HCT116 (cell line): ENCODE data around the gene SMARCD1. TPM values are rescaled to one million over a fixed set of nuclear protein-coding genes. Genes with fewer than 3 reads are reported as not detected.

ENCODE experiments used
- ATAC-seq: fragments of 200-7000 bp; cut with Tn5 transposase; 2 replicates; pipeline ENCODE4 v1.9.1; 2020; ENCODE audit warnings: mild to moderate bottlenecking, moderate library complexity
- BruUV-seq: library from RNA; stranded (reverse); fragments of 400-500 nt; replicated peaks from 2 replicates; lab custom pipeline; 2021; lab: Mats Ljungman, UMichigan
- CTCF ChIA-PET: fragments of 300-600 bp; sonication (Branson Sonifier 250); formaldehyde crosslinking; loops from one replicate; lab custom pipeline; 2021; ENCODE audit warnings: antibody characterized with exemption; lab: Charles Lee
- POLR2A ChIA-PET: fragments of 300-600, 350-600 bp; sonication (Branson Sonifier 250); formaldehyde crosslinking; loops from one replicate; lab custom pipeline; 2021; ENCODE audit warnings: antibody characterized with exemption; lab: Charles Lee
- RAD21 ChIA-PET, 2 experiments: fragments of 300-600 bp; sonication (Branson Sonifier 250); formaldehyde crosslinking; loops; one replicate each; lab custom pipeline; 2023; ENCODE audit warnings: low total read pairs in 2 of 2; ENCODE audit not compliant: uncharacterized antibody in 2 of 2, unreplicated experiment in 2 of 2, low non-redundant PET in 1 of 2; lab: Charles Lee
- DNase-seq: peaks from one replicate; pipeline ENCODE4 v3.0.0-alpha.2; 2010; ENCODE audit warnings: low read depth, low spot score
- H2AFZ ChIP-seq: fragments of 200-600 bp; shearing (Covaris generic), sonication (generic); 2 replicates; pipeline ENCODE4 v1.6.1; 2017; ENCODE audit warnings: low read depth, mixed run types, mixed read lengths, antibody characterized with exemption, low read length; ENCODE audit not compliant: poor library complexity, severe bottlenecking
- H3K27ac ChIP-seq: 2 replicates; pipeline ENCODE4 v1.5.1; 2012; ENCODE audit warnings: low read depth, low read length
- H3K27me3 ChIP-seq: fragments of 200-600 bp; sonication (generic); 2 replicates; pipeline ENCODE4 v1.6.1; 2016; ENCODE audit warnings: mixed run types, low read length, mixed read lengths; ENCODE audit not compliant: insufficient read depth
- H3K36me3 ChIP-seq, 2 experiments: fragments of 200-500 bp in 1 of 2; fragments of 200-600 bp in 1 of 2; sonication (Bioruptor generic) in 1 of 2; sonication (generic) in 1 of 2; 2 replicates each; pipeline versions ENCODE4 v1.5.1 to v1.6.1; 2014 to 2016; ENCODE audit warnings: low read length in 2 of 2, inconsistent platforms in 1 of 2, mixed read lengths in 1 of 2, mixed run types in 1 of 2; ENCODE audit not compliant: insufficient read depth in 2 of 2, control insufficient read depth in 1 of 2
- H3K4me1 ChIP-seq, 2 experiments: fragments of 200-600 bp in 1 of 2; sonication (generic) in 1 of 2; 2 replicates each; pipeline versions ENCODE4 v1.5.1 to v1.6.1; 2012 to 2017; ENCODE audit warnings: low read length in 2 of 2, inconsistent platforms in 1 of 2, mild to moderate bottlenecking in 1 of 2, mixed read lengths in 1 of 2, mixed run types in 1 of 2, moderate library complexity in 1 of 2; ENCODE audit not compliant: insufficient read depth in 2 of 2, control insufficient read depth in 1 of 2
- H3K4me2 ChIP-seq: fragments of 200-600 bp; sonication (generic); 2 replicates; pipeline ENCODE4 v1.6.1; 2017; ENCODE audit warnings: mixed run types, low read length, mixed read lengths
- H3K4me3 ChIP-seq, 2 experiments: fragments of 200-600 bp in 1 of 2; sonication (generic) in 1 of 2; replicated peaks in 1 of 2; 2 replicates each; pipeline ENCODE4 v1.5.1; 2011 to 2016; ENCODE audit warnings: low read length in 2 of 2, control low read depth in 1 of 2, low read depth in 1 of 2, mild to moderate bottlenecking in 1 of 2, mixed read lengths in 1 of 2, mixed run types in 1 of 2
- H3K79me2 ChIP-seq: fragments of 200-600 bp; sonication (generic); 2 replicates; pipeline ENCODE4 v1.6.1; 2017; ENCODE audit warnings: mild to moderate bottlenecking, mixed run types, low read length, moderate library complexity, mixed read lengths; ENCODE audit not compliant: insufficient read depth
- H3K9ac ChIP-seq: fragments of 200-600 bp; sonication (generic); 2 replicates; pipeline ENCODE4 v1.6.1; 2016; ENCODE audit warnings: low read length, mixed read lengths
- H3K9me2 ChIP-seq: fragments of 200-600 bp; sonication (generic), shearing (Covaris generic); 2 replicates; pipeline ENCODE4 v1.6.1; 2017; ENCODE audit warnings: mixed run types, mild to moderate bottlenecking, moderate library complexity; ENCODE audit not compliant: insufficient read depth
- H3K9me3 ChIP-seq, 2 experiments: fragments of 200-500 bp in 1 of 2; fragments of 200-600 bp in 1 of 2; sonication (Bioruptor generic) in 1 of 2; sonication (generic) in 1 of 2; 2 replicates each; pipeline ENCODE4 v1.6.1; 2014 to 2017; ENCODE audit warnings: low read length in 2 of 2, mixed read lengths in 2 of 2, inconsistent platforms in 1 of 2, low read depth in 1 of 2, mild to moderate bottlenecking in 1 of 2, mixed run types in 1 of 2, moderate library complexity in 1 of 2; ENCODE audit not compliant: control insufficient read depth in 1 of 2, insufficient read depth in 1 of 2
- H4K20me1 ChIP-seq: fragments of 200-600 bp; sonication (generic), shearing (Covaris generic); 2 replicates; pipeline ENCODE4 v1.6.1; 2017; ENCODE audit warnings: mixed run types, mild to moderate bottlenecking, moderate library complexity; ENCODE audit not compliant: insufficient read depth
- CEBPB ChIP-seq: IDR thresholded peaks from 2 replicates; pipeline ENCODE4 v1.6.1; 2012; ENCODE audit warnings: low read depth
- EZH2phosphoT487 ChIP-seq: fragments of 200-600 bp; IDR thresholded peaks from 2 replicates; pipeline ENCODE4 v1.6.1; 2018; ENCODE audit warnings: antibody characterized with exemption, borderline replicate concordance
- FOSL1 ChIP-seq: IDR thresholded peaks from 2 replicates; pipeline ENCODE4 v1.6.1; 2012; ENCODE audit warnings: low read depth
- JUND ChIP-seq: IDR thresholded peaks from 2 replicates; pipeline ENCODE4 v1.6.1; 2012
- MAX ChIP-seq: IDR thresholded peaks from 2 replicates; pipeline ENCODE4 v1.6.1; 2012
- POLR2A ChIP-seq: IDR thresholded peaks from 2 replicates; pipeline ENCODE4 v1.7.0; 2011; ENCODE audit warnings: borderline replicate concordance; ENCODE audit not compliant: insufficient read depth, insufficient read length; ENCODE audit errors: extremely low read depth
- SIN3A ChIP-seq: IDR thresholded peaks from 2 replicates; pipeline ENCODE4 v1.6.1; 2012; ENCODE audit warnings: low read depth
- SRF ChIP-seq: IDR thresholded peaks from 2 replicates; pipeline ENCODE4 v1.6.1; 2012; ENCODE audit warnings: low read depth
- TCF7L2 ChIP-seq: IDR thresholded peaks from 2 replicates; pipeline ENCODE4 v1.7.0; 2011; ENCODE audit warnings: borderline replicate concordance, inconsistent platforms; ENCODE audit not compliant: insufficient read depth, insufficient read length; ENCODE audit errors: extremely low read depth
- ZFX ChIP-seq: fragments of 450-650 bp; IDR thresholded peaks from 2 replicates; pipeline ENCODE4 v1.6.1; 2017
- intact Hi-C: fragments of 100-400 bp; cut with micrococcal nuclease; formaldehyde crosslinking; loops from 2 replicates; pipeline ENCODE4 v1.10.0; 2022
- total RNA-seq: library from RNA; stranded (reverse); gene quantifications from one replicate; pipeline ENCODE4 v1.2.1, GENCODE V29; 2021; ENCODE audit not compliant: unreplicated experiment

The SMARCD1 gene
- total RNA-seq, 1 experiment from 2014 or later = 64.8 TPM

GRCh38 chr12:50051101-50051806 is 33.9 kb upstream of the SMARCD1 start:
- no peaks in the 10 kb centered on the region for H3K79me2 ChIP-seq
- no peak for DNase-seq
- H3K9me2 ChIP-seq = no peaks in the 10 kb centered on the region
- TF ChIP-seq MAX = no peak
- TF ChIP-seq EZH2phosphoT487 = no peak
- no peak for TF ChIP-seq ZFX
- TF ChIP-seq, all 23 proteins: peak for 0
- no peak for ATAC-seq
- intact Hi-C loops = no loop called here
- no TSS peak for BruUV-seq
- Histone ChIP-seq H3K27me3 (no peaks in the 10 kb centered on the region; the same call in 1 of the 2 replicates), H3K4me3 (no peak overlapping the region), H3K9ac (no peak overlapping the region), H4K20me1 (no peaks in the 10 kb centered on the region), H3K27ac (no peak overlapping the region), H3K36me3 (no peaks in the 10 kb centered on the region), H3K4me2 (no peak overlapping the region), H3K9me3 (no peaks in the 10 kb centered on the region), H2AFZ (no peak overlapping the region), H3K4me1 (peaks cover 7 to 10% of the 10 kb centered on the region in 2 experiments; a peak in 3 of 4 replicates)
- RAD21 ChIA-PET = interaction anchor here in 1 of 2 experiments (0.6 kb wide), 1 partner anchor 34 kb away, joined by 7 read pairs; the partner anchor contains the start of gene SMARCD1
- CTCF ChIA-PET = interaction anchor here (1.7 kb wide), 1 partner anchor 12 kb away, joined by 5 read pairs; no protein-coding TSS in a partner anchor
- POLR2A ChIA-PET = no interaction called here

GRCh38 chr12:50052544-50052943 is 32.6 kb upstream of the SMARCD1 start:
- no peaks in the 10 kb centered on the region for H3K79me2 ChIP-seq
- no peaks in the 10 kb centered on the region for H3K9me2 ChIP-seq
- no peaks in the 10 kb centered on the region for H3K9me3 ChIP-seq
- no peaks in the 10 kb centered on the region; the same call in 1 of the 2 replicates for H3K27me3 ChIP-seq
- ATAC-seq = no peak
- H3K4me3 ChIP-seq = no peak overlapping the region
- no peak overlapping the region for H3K4me2 ChIP-seq
- no peaks in the 10 kb centered on the region for H3K36me3 ChIP-seq
- intact Hi-C loops = no loop called here
- BruUV-seq = no TSS peak
- ChIA-PET POLR2A (no interaction called here), RAD21 (no interaction called here), CTCF (interaction anchor here (1.2 kb wide), 1 partner anchor 85 kb away, joined by 3 read pairs; no protein-coding TSS in a partner anchor)
- TF ChIP-seq TCF7L2 = no peak
- no peak for TF ChIP-seq SIN3A
- TF ChIP-seq FOSL1 = no peak
- no peak for TF ChIP-seq SRF
- TF ChIP-seq CEBPB = no peak
- TF ChIP-seq JUND = no peak
- no peak for TF ChIP-seq POLR2A
- H3K27ac ChIP-seq = no peak overlapping the region
- H3K9ac ChIP-seq = no peak overlapping the region
- H4K20me1 ChIP-seq = no peaks in the 10 kb centered on the region
- no peak overlapping the region for H2AFZ ChIP-seq
- H3K4me1 ChIP-seq = peaks cover 15 to 19% of the 10 kb centered on the region in 2 experiments; a peak in 3 of 4 replicates
- DNase-seq = no peak
